Left cardiac atrium (tissue), 4 donors: Measurements from ENCODE around the gene CCDC192. TPM values are rescaled to one million over a fixed set of nuclear protein-coding genes. Genes with fewer than 3 reads are reported as not detected.
"Not testable (repeated sequence)": the region's sequence is repeated elsewhere in the genome, so short reads cannot be mapped to it uniquely, and the experiment has no call there.

Experiments
- ATAC-seq, 2 donors: fragments of 200-7000 bp; cut with Tn5 transposase; one replicate each; pipeline ENCODE4 v1.9.1; 2020; ENCODE audit warnings: mild to moderate bottlenecking in 2 of 2, moderate library complexity in 2 of 2
- DNase-seq: peaks from one replicate; pipeline ENCODE4 v3.0.0-alpha.2; 2020
- intact Hi-C, 2 donors: fragments of 100-400 bp; cut with DNase I; formaldehyde crosslinking; loops; one replicate each; pipeline versions ENCODE4 v1.14.1 to v1.15.1; 2022 to 2023
- long read RNA-seq: library from polyadenylated mRNA; unstranded; transcript quantifications from one replicate; pipeline ENCODE4 v2.0.0, GENCODE V29; 2021
- total RNA-seq, 2 donors: library from RNA; stranded (reverse); fragmentation: NEBNext Ultra II Directional; extraction: Animal tissue kit (Norgen Biotek cat#: 25700); gene quantifications; one replicate each; pipeline ENCODE4 v1.2.1, GENCODE V29; 2021
- donor health status: DM: no; HTN: yes; CAD: no.
- donor health status: DM: no; HTN: yes; CAD: no; lungs with severe emphysema.
- donor health status: DM: yes; HTN: yes; CAD: no.
- donor health status: Dilated cardiomyopathy.

Gene CCDC192
- not detected for total RNA-seq
- long read RNA-seq, partial matches to known transcripts: 0 of 1 reads
- long read RNA-seq, other reads (novel, unspliced or antisense): 1 of 1 reads

GRCh38 chr5:127702926-127703561 is at the start of gene CCDC192:
Gene CCDC192 (plus strand): TSS chr5:127703391. CDS start chr5:127703446, 55 bp downstream.
- DNase-seq (no peak), ATAC-seq (no peak)
- intact Hi-C loops: no loop called here

GRCh38 chr5:127656825-127657224 is 46.4 kb upstream of the CCDC192 start:
- intact Hi-C loops: no loop called here
- ATAC-seq: no peak
- DNase-seq: no peak

- DNase-seq (no peak), ATAC-seq (peak; percentile 35 to 82)
- intact Hi-C loops: no loop called here
These were observed 43.0 kb upstream of the CCDC192 start for GRCh38 chr5:127660047-127660733.

- ATAC-seq: no peak
- DNase-seq: no peak
- intact Hi-C loops: no loop called here
These were observed 39.1 kb upstream of the CCDC192 start for GRCh38 chr5:127664093-127664492.

GRCh38 chr5:127665641-127666040 is 37.5 kb upstream of the CCDC192 start:
- intact Hi-C loops: no loop called here
- DNase-seq: no peak
- no peak for ATAC-seq

- no peak for ATAC-seq
- no peak for DNase-seq
- intact Hi-C loops: no loop called here
These were observed 37.0 kb upstream of the CCDC192 start for GRCh38 chr5:127666043-127666716.

- ATAC-seq (no peak), DNase-seq (no peak)
- intact Hi-C loops: no loop called here
These were observed 35.3 kb upstream of the CCDC192 start for GRCh38 chr5:127667926-127668325.

- DNase-seq: no peak
- ATAC-seq: no peak
- intact Hi-C loops: no loop called here
These were observed 32.0 kb upstream of the CCDC192 start for GRCh38 chr5:127671218-127671617.

- intact Hi-C loops: no loop called here
- no peak for DNase-seq
- ATAC-seq: no peak
These were observed 29.9 kb upstream of the CCDC192 start for GRCh38 chr5:127673117-127673800.

GRCh38 chr5:127676951-127677350 is 26.2 kb upstream of the CCDC192 start:
- ATAC-seq, DNase-seq, intact Hi-C loops: not testable (repeated sequence)

GRCh38 chr5:127679691-127680330 is 23.4 kb upstream of the CCDC192 start:
- ATAC-seq, DNase-seq, intact Hi-C loops: not testable (repeated sequence)

GRCh38 chr5:127680595-127680994 is 22.6 kb upstream of the CCDC192 start:
- intact Hi-C loops: no loop called here
- no peak for DNase-seq
- ATAC-seq: no peak

- DNase-seq (no peak), ATAC-seq (no peak)
These were observed 20.2 kb upstream of the CCDC192 start for GRCh38 chr5:127683008-127683407.

GRCh38 chr5:127684726-127685467 is 18.3 kb upstream of the CCDC192 start:
- no peak for DNase-seq
- intact Hi-C loops: no loop called here
- ATAC-seq: no peak

More at GRCh38 chr5:127683008-127683407, 20.2 kb upstream of the CCDC192 start:
- intact Hi-C loops: no loop called here

- ATAC-seq (no peak), DNase-seq (no peak)
- intact Hi-C loops: no loop called here
These were observed 17.5 kb upstream of the CCDC192 start for GRCh38 chr5:127685662-127686061.

GRCh38 chr5:127686424-127686823 is 16.8 kb upstream of the CCDC192 start:
- intact Hi-C loops: no loop called here
- no peak for ATAC-seq
- no peak for DNase-seq

GRCh38 chr5:127694518-127695171 is 8.5 kb upstream of the CCDC192 start:
- intact Hi-C loops: no loop called here
- DNase-seq: no peak
- ATAC-seq: no peak

- no peak for ATAC-seq
- intact Hi-C loops: no loop called here
- DNase-seq: no peak
These were observed 7.8 kb upstream of the CCDC192 start for GRCh38 chr5:127695346-127695745.
